NCI-H524 (cell line): ENCODE data around the gene MUC3A.
"Not testable (repeated sequence)": the region's sequence is repeated elsewhere in the genome, so short reads cannot be mapped to it uniquely, and the experiment has no call there.

Source experiments
- DNase-seq, 2 experiments: peaks; one replicate each; lab custom pipeline; 2025; lab: John Stamatoyannopoulos, UW

Gene MUC3A, protein sequence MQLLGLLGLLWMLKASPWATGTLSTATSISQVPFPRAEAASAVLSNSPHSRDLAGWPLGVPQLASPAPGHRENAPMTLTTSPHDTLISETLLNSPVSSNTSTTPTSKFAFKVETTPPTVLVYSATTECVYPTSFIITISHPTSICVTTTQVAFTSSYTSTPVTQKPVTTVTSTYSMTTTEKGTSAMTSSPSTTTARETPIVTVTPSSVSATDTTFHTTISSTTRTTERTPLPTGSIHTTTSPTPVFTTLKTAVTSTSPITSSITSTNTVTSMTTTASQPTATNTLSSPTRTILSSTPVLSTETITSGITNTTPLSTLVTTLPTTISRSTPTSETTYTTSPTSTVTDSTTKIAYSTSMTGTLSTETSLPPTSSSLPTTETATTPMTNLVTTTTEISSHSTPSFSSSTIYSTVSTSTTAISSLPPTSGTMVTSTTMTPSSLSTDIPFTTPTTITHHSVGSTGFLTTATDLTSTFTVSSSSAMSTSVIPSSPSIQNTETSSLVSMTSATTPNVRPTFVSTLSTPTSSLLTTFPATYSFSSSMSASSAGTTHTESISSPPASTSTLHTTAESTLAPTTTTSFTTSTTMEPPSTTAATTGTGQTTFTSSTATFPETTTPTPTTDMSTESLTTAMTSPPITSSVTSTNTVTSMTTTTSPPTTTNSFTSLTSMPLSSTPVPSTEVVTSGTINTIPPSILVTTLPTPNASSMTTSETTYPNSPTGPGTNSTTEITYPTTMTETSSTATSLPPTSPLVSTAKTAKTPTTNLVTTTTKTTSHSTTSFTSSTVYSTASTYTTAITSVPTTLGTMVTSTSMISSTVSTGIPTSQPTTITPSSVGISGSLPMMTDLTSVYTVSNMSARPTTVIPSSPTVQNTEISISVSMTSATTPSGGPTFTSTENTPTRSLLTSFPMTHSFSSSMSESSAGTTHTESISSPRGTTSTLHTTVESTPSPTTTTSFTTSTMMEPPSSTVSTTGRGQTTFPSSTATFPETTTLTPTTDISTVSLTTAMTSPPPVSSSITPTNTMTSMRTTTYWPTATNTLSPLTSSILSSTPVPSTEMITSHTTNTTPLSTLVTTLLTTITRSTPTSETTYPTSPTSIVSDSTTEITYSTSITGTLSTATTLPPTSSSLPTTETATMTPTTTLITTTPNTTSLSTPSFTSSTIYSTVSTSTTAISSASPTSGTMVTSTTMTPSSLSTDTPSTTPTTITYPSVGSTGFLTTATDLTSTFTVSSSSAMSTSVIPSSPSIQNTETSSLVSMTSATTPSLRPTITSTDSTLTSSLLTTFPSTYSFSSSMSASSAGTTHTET (N-terminal part only)

DNA sequence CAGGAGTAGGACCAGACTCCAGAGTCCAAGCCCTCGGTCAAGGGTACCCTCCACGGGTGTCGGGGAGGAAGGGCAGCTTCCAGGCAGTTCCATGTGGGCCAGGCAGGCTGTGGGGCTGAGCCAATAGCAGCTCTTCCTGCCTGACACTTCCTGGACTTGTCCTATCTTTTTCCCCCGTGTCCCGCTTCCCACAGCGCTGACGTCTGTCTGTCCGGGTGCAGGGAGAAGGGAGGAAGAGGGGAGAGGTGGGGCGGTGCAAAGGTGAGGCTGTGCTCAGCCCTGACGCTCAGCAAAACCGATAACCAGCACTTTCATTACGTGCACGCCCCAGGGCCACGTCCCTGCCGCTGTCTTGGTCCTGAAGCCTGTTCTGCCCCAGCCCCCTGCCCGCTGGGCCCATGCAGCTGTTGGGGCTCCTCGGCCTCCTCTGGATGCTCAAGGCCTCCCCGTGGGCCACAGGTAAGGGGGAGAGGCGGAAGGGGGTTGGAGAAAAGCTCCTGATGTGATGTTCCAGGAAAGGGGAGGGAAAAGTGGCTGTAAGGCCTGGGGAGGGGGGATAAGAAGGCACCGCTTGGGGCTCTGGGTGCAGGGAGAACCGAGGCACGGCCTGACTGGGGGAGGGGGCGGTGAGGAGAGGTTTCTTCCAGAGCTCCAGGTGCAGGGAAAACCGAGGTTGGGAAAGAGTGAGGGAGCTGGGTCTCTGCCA, at the start of gene MUC3A:
TSS of gene MUC3A (plus strand) at position 308 of the 706 bp plus-strand sequence. CDS start at position 399, 91 bp downstream.
- no peak for DNase-seq

DNA sequence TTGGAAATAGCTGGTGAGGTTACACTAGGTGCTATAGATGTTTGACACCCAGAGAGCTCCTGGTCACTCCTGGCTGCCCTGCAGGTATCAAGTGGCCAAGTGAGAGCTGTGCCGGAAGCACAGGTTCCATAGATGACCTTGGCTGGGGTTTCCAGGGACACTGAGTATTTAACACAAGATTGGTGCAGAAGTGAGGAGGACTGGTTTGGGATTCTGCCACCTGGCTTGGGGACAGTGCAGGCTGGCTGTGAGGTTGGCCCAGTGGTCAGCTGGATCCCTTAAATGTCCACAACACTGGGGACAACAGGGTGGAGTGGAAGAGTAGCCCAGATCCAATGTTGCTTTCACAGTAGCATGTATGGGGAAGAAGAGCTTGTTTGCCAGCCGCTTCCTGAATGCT, 48.4 kb upstream of the MUC3A start:
- DNase-seq, result no peak

DNA sequence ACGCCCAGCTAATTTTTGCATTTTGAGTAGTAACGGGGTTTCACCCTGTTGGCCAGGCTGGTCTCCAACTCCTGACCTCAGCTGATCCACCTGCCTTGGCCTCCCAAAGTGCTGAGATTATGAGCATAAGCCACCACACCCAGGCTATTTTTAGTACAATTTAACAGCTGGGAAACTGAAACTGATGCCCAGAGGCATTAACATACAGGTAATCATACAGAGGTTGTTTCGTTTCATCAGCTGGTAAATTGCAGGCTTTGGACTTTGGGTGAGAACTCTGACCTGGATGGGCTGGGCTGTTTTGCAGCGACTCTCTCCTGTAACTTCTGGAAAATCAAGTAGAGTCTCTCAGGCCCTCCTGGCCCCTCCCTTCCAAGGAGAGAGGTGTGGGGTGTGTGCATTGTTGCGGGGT, 47.4 kb upstream of the MUC3A start:
- no peak for DNase-seq

DNA sequence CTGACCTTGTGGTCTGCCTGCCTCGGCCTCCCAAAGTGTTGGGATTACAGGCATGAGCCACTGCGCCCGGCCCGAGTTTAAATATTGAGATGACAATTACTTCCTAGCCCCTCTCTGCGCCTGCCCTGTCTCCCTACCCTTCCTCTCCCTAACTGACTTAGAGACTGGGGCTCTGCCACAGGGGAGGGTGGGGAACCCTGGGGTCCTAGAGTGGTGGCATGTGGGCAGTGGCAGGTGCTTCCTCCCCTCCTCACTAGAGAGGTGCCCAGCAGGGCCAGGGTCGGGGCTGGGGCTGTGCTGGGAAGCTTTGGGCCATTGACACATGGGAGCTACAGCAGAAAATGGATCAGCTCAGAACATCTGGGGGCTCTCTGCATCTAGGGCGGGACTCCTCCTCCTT, 46.7 kb upstream of the MUC3A start:
- no peak for DNase-seq

DNA sequence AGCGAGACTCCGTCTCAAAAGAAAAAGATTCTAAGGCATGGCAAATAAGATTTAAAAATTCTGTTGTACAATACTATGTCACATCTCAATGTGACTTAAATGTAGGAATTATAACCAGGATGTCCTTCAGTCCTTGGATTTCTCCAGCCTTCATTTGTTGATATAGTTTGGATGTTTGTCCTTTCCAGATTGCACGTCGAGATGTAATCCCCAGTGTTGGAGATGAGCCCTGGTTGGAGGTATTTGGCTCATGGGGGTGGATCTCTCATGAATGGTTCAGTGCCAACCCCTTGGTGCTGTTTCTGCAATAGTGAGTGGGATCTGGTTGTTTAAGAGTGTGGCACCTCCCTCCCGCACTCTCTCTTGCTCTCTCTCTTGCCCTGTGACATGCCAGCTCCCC, 40.8 kb upstream of the MUC3A start:
- DNase-seq, result no peak

DNA sequence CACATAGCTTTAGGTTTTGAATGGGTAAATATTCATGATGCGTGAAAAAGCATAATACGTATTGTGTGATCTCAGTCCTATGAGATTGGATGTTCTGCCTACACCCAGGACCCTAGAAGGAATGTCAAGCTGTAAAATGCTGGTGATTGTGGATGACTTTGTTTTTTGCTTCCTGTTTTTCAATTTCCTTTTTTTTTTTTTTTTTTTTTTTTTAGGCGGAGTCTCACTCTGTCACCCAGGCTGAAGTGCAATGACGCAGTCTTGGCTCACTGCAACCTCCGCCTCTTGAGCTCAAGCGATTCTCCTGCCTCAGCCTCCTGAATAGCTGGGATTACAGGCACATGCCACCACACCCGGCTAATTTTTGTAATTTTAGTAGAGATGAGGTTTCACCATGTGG, 38.9 kb upstream of the MUC3A start:
- DNase-seq, result not testable (repeated sequence)

DNA sequence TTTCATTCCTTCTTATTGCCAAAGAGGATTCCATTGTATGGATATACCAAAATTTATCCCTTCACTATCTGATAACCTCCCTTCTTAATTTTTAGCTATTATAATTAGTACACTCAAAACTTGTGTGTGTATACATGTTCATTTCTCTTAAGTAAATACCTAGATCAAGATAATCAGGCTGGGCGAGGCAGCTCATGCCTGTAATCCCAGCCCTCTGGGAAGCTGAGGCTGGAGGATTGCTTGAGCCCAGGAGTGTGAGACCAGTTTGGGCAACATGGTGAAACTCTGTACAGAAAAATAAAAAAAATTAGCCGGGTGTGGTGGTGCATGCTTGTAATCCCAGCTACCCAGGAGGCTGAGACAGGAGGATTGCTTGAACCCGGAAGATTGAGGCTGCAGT, 37.9 kb upstream of the MUC3A start:
- no peak for DNase-seq

DNA sequence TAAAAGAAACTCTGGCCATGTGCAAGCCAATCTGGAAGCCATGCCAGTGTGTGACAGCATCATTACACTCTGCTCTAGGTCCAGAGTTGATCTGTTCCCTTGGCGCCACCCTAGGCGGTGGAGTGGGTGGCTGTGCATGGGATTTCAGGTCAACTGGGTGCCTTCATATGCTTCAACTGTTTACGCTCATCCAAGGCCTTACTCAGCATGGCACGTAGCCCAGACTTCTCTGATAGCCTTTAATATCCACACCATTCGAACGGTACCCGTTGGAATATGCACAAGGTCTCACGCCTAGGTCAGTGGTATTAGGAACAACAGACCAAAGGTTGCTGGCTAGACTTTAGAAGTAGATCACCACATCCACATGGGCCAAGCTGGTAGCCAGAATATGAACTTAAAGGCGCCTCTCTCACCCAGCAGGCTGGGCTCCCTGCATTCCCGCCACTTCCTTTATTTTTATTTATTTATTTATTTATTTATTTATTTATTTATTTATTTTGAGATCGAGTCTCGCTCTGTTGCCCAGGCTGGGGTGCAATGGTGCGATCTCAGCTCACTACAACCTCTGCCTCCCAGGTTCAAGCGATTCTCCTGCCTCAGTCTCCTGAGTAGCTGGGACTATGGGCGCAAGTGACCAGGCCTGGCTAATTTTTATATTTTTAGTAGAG, 35.0 kb upstream of the MUC3A start:
- no peak for DNase-seq

DNA sequence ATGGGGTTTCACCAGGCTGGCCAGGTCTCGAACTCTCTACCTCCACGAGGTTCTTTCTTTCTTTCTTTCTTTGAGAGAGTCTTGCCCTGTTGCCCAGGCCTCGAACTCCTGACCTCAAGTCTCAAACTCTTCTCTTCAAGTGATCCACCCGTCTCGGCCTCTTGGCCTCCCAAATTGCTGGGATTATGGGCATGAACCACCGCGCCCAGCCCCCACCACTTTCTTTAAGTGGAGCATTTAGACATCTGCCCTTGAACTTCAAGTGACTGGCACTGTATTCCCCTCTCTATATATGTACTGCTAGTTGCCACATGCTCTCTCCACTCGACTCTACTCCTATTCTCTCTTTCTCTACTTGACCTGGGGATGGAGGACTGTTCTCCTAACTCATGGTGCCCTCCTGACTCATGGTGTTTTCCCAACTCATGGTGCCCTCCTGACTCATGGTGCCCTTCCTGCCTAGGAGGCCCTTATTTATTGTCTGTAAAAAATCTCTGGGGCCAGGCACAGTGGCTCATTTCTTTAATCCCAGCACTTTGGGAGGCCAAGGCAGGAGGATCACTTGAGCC, 34.4 kb upstream of the MUC3A start:
- DNase-seq, result peak; percentile 7 to 28

DNA sequence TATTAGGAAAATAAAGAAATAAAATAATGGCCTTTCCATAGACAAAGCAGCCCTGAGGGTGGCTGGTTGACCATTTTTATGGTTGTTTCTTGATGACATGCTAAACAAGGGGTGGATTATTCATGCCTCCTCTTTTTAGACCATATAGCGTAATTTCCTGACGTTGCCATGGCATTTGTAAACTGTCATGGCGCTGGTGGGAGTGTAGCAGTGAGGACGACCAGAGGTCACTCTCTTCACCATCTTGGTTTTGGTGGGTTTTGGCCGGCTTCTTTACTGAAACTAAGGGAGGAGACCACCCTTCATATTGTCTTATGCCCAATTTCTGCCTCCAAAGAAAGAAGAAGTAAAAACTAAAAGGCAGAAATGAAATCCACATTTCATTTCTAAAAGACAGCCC, 30.0 kb upstream of the MUC3A start:
- DNase-seq, result not testable (repeated sequence)

DNA sequence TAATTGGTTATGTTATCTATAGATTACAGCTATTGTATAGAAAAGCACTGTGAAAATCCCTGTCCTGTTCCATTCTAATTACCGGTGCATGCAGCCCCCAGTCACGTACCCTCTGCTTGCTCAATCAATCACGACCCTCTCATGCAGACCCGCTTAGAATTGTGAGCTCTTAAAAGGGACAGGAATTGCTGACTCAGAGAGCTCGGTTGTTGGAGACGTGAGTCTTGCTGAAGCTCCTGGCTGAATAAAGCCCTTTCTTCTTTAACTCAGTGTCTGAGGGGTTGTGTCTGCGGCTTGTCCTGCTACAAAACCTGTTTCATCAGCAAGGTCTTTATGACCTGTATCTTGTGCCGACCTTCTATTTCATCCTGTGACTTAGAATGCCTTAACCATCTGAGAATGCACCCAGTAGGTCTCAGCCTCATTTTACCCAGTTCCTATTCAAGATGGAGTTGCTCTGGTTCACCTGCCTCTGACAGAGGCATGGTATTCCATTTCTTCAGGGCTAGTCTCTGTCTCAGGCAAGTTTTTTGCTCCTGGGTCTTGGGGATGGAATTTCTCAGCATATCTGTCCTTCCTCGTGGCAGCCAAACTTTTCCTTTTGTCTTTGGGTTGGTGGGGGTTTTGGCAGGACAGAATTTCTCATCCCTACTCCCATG, 29.4 kb upstream of the MUC3A start:
- not testable (repeated sequence) for DNase-seq

DNA sequence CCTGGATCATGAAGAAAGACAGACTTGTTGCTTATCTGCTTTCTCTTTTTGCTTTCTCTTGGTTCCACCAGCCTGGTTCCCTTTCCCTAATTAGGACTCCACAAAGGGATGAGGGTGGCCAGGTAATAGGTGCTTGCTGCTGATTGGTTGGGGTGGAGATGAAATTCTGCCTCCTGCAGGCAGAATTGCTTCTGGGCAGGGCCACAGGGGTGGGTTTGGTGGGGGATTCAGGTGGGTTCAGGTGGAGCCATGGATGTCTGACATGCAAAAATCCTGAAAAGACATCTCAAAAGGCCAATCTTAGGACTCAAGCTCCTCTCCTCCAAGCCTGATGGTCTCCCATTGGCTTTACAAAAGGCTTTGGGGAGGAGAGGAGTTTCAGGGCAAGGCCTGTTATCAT, 28.3 kb upstream of the MUC3A start:
- DNase-seq, result no peak

DNA sequence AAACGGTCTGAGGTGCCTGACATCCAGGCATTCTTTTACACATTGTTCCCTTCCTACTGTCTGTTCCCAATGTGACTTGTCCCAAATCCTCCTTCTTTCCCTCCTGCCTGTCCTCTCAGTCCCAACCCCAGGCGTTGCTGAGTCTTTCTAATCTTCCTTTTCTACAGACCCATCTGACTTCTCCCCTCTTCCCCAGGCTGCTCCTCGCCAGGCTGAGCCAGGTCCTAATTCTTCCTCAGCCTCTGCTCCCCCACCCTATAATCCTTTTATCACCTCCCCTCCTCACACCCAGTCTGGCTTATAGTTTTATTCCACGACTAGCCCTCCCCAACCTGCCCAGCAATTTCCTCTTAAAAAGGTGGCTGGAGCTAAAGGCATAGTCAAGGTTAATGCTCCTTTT, 25.7 kb upstream of the MUC3A start:
- DNase-seq, result peak in 1 of 2 experiments; percentile 4

DNA sequence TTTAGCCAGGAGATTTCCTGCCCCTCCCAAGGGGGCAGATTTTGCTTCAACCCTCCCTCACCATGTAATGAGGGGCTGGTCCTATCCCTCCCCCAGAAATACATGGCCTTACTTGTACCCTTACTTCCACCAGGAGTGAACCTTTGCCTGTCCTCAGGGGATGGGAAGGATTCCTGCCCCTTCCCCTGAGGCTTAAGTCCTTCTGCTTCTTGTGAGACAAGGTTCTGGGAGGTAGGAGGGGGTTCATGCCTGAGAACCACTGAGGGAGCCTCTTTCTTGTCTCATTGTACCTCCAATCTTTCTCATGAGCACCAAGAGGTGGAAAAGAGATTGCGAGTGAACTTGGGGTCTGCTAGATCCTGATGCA, 19.5 kb upstream of the MUC3A start:
- no peak for DNase-seq

DNA sequence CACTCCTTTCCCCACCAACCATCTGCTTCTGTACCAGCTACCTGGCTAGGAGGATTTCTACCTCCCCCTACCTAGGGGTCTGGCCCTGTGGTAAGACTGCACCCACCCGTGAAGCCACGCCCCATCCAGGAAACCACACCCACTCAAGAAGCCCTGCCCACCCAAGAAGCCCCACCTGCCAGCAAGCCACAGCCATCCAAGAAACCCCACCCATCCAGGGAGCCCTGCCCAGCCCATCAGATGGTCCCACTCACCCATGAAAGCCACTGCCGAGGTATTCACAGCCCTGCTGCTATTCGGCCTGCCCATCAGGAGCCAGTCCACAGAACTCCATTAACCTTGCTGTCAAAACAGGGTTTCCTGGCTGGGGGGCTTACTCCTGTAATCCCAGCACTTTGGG, 15.6 kb upstream of the MUC3A start:
- no peak for DNase-seq

DNA sequence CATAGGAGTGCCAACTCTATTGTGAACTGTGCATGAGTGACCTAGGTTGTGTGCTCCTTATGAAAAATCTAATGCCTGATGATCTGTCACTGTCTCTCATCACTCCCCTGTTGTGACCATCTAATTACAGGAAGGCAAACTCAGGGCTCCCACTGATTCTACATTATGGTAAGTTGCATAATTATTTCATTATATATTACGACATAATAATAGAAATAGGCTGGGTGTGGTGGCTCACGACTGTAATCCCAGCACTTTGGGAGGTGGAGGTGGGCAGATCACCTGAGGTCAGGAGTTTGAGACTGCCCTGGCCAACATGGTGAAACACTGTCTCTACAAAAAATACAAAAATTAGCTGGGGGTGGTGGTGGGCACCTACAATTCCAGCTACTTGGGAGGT, 14.0 kb upstream of the MUC3A start:
- not testable (repeated sequence) for DNase-seq

DNA sequence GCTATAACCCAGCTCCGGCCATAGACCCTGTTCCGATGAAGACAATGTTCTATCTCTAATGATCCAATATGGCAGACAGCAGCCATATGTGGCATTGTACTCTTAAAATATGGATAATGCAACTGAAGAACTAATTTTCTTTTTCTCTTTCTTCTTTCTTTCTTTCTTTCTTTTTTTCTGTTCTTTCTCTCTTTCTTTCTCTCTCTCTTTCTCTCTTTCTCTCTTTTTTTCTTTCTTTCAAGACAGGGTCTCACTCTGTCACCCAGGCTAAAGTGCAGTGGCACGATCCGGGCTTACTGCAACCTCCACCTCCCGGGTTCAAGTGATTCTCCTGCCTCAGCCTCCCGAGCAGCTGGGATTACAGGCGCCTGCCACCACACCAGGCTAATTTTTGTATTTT, 13.2 kb upstream of the MUC3A start:
- DNase-seq, result not testable (repeated sequence)

DNA sequence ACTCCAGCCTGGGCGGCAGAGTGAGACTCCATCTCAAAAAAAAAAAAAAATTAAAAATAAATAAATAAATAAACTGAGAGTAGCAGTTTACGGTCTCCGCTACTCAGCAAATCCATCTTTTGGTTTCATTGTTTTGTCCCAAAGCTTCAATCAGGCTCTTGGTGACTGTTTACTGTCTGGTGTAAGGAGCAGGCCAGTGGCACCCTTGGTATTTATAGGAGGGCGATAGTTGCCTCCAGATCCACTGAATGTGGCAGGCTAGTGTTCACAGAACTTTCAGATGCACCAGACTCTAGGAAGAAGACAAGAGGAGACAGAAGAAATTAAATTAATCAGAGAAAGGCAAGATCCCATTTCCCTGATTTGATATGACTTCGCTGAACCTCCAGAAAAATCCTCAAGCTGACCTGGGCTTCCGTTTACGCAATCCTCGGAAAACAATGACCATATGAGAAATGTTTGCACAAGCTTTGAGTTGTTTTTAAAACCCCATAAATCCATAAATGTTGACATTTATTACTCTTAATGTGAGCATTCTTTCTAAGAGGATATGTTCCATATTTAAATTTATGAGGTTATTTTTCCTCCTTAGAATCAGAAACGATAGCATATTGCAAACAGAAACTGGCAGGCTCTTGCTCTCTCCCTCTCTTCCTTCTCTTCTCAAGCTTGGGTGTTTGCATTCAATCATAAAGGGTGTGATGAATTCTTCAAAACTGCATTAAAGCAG, 7.1 kb upstream of the MUC3A start:
- DNase-seq, result no peak

DNA sequence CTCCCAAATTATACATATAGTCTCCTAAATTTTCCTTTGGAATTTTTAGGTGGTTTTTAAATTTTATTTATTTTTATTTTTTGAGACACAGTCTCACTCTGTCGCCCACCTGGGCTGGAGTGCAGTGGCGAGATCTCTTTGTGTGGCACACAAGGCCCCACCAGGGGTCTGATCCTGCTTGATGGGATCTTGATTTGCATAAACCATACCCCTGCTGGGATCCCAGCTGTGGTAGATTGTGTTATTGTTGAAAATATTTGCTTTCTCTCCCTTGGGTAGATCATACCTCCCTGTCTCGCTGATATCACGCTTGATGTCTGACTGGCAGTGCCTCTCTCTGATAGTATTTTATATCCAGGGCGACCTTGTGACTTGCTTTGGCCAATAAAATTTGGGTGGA, 5.6 kb upstream of the MUC3A start:
- DNase-seq, result peak; percentile 88 to 89
